ENCODE measurements around the gene GPRC5A.

- TF ChIP-seq CTCF (IDR thresholded peaks at IDR 0.05) (no peak), POLR2A (IDR thresholded peaks at IDR 0.05) (no peak)
These were observed 31.7 kb upstream of the GPRC5A start for GRCh38 chr12:12859690-12860089.

All from tibial nerve (tissue), 3 donors.